HS-27A (cell line): Measurements from ENCODE around the gene MRPS2.

Experiments used
- DNase-seq: peaks from one replicate; pipeline ENCODE4 v3.0.0-alpha.2; 2012; ENCODE audit warnings: low read depth, missing footprints

The MRPS2 gene

DNA sequence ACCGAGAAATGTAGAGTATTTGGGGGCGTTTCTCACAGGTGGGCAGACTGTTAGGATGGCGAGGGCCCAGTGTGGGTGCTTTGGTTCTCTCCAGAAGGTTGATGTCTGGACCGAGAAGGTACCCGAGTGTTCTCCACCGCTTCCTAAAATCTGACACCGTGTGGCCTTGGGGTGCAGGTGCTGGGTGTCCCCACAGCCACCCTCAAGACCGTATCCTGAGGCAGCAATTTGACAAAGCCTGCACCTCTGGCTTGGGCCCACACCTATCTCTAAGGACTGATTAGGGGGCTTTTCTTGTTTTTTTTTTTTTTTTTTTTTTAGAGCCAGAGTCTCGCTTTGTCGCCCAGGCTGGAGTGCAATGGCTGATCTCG is 19.6 kb upstream of the MRPS2 start:
- no peak for DNase-seq

DNA sequence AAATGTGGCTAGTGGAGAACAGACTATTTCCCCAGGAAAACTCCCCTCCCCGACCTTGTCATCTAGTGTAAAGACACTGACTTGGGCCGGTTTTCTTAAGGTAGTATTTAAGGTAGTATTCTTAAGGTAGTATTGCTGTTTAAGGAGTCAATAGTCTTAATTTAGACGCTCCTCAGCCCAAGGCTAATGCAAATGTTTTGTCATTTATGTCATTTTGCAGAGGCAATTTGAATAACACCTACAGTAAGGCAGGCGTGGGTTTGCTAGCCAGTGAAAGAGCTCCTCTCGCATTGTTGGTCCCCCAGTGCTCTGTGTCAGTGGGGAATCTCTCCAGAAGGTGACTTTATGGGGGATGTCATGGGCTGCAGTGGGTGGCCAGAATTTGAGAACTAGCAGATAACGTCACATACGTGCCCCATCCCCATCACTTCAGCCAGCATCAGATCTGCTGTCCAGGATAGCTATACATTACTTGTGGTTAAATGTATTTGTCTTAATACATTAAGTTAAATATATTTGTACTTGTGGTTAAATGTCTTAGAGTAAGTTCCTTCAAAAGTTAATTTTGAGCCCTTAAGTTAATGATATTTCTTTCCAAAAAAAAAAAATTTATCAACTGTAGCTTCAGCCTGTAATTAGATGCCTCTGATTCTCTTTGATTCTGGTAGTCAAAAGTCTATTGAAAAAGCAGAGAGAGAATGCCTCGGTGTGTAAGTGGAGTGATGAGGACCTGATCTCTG is 18.3 kb upstream of the MRPS2 start:
- DNase-seq = no peak

DNA sequence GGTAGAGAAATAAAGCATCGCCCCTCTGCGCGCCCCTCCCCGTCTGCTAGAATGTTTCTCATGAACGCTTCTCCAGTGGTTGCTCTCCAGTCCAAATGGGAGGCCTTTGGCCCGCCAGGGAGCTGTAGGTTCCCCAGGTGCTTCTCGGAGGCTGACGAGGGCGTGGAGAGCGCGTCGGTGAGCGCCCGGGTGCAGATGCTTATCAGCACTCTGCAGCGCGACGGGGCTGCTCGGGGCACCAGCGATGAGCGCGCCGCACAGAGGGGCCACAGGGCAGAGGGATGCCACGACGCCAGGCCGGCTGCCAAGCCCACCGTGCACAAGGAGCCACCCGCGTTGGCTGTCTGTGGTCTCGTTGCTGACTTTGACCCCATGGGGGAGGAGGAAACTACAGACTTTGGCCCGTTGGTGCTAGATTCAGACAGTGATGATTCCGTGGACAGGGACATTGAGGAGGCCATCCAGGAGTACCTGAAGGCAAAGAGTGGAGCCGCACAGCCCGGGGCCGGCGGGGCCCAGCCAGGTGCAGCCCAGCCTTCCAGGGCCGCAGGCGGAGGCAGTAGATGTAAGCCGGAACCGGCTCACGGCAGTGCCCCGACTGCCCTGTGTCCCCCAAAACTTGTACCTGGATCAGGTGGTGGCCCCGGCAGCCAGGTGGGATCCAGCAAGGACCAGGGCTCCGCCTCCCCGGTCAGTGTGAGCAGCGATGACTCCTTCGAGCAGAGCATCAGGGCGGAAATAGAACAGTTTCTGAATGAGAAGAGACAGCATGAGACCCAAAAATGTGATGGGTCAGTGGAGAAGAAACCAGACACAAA is 15.8 kb upstream of the MRPS2 start:
- DNase-seq = no peak

DNA sequence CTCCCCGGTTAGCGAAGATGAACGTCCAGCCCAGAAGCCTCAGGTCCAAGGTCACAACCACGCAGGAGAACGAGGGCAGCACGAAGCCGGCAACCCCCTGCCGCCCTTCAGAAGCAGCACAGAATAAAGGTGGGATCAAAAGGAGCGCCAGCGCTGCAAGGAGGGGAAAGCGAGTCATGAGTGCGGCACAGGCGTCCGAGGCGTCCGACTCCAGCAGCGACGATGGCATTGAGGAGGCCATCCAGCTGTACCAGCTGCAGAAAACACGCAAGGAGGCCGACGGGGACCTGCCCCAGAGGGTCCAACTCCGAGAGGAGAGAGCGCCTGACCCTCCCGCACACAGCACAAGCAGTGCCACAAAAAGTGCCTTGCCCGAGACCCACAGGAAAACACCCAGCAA is 15.1 kb upstream of the MRPS2 start:
- DNase-seq = no peak

DNA sequence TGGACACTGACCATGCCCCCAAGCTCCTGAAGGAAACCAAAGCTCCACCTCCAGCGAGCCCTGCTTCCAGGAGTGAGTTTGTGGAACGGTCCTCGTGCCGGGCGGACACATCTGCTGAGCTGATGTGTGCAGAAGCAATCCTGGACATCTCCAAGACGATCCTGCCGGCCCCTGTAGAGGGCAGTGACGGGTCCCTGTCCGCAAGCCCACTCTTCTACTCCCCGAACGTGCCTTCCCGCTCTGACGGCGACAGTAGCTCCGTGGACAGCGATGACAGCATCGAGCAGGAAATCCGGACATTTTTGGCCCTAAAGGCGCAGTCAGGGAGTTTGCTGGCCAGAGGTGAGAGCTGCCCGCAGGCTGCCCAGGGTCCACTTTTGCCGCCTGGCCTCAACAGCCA is 14.7 kb upstream of the MRPS2 start:
- no peak for DNase-seq

DNA sequence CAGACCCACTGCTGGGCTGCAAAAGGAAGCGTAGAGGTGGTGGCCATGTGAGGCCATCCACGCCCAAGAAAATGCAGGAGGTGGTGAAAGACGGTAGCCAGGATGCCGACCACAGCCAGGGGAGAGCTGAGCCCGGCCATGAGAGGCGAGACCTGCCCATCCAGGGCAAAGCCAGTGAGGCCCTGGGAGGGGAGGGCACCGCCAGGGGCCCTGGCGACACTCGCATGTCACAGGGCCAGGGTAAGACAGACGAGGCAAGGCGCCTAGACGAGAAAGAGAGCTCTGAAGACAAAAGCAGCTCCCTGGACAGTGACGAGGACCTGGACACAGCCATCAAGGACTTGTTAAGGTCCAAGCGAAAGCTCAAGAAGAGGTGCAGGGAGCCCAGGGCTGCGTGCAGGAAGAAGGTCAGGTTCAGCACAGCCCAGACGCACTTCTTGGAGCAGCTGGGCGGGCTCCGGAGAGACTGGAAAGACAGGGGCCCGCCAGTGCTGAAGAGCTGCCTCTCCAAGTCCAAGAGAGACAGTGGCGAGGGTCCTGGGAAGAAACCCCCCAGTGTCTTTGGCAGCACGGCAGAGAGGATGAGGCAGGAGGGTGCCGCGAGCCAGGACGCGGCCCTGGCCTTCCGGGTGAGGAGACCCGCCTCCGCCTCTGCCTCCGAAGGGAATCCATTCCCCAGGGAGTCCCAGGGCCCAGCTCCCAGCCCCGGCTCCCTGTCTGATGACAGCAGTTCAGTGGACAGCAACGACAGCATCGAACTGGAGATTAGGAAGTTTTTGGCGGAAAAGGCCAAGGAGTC is 14.0 kb upstream of the MRPS2 start:
- no peak for DNase-seq

DNA sequence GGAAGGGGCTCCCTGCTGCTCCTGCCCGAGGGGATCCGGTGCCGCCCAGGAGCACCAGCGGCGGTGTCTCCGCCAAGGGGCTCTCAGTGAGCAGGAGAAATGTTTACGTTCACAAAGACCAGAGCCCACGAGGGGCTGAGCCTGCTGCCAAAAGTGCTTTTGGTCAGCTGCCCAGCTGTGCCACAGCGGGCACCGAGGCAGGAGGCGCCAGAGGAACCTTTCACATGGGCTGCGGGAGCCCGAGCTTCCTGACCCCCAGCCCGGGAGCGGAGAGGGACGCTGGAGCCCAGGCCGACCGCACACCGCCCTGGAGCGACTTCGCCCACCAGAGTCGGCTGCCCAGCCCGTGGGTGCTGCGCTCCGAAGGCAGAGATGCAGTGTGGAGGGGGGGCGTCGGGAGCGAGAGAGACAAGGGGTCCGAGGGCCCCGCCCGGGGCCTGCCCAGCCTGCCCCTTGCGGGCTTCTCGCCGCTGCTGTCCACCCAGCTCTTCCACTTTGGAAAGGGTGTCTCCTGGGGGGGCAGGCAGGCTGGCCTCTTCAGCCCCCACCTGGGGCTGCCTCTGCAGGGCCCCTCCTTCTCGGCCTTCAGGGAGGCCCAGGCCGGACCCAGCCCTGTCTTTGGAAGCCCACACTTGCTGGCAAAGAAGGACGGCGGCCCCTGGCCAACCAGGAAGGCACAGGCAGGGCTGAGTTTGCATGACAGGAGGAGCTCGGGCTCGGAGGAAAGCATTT is 13.0 kb upstream of the MRPS2 start:
- no peak for DNase-seq

DNA sequence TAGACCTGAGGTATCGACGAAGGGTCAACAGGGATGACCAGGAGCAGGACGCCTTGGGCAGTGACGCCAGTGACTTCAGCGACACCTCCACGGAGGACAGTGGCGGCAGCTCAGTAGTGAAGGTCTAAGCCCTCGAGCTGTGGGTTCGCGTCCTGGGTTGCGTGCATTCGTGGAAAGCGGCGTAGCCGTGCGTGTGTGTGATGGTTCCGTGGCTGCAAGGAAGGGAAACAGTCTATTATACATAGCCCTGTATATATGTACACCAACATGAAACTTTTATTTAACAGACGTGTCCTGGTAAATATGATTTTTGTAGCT is 12.5 kb upstream of the MRPS2 start:
- DNase-seq = no peak

DNA sequence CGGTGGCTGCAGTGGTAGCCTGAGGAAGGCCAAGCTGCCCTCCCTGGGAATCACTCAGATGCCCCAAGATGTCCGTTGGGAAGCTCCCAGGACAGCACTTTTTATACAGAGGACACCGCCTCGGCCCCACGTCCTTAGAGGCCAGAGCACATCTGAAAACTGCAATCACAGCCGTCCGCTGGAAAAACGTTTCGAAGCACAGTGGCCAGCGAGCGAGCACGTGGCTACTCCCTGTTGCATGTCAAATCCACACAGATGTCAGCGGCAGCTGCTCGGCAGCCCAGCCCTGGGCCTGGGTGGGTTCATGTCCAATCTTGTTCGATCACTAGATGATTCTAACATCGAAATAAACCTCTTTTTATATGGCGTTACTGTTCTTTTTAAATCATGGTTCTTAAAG is 12.0 kb upstream of the MRPS2 start:
- DNase-seq = no peak

DNA sequence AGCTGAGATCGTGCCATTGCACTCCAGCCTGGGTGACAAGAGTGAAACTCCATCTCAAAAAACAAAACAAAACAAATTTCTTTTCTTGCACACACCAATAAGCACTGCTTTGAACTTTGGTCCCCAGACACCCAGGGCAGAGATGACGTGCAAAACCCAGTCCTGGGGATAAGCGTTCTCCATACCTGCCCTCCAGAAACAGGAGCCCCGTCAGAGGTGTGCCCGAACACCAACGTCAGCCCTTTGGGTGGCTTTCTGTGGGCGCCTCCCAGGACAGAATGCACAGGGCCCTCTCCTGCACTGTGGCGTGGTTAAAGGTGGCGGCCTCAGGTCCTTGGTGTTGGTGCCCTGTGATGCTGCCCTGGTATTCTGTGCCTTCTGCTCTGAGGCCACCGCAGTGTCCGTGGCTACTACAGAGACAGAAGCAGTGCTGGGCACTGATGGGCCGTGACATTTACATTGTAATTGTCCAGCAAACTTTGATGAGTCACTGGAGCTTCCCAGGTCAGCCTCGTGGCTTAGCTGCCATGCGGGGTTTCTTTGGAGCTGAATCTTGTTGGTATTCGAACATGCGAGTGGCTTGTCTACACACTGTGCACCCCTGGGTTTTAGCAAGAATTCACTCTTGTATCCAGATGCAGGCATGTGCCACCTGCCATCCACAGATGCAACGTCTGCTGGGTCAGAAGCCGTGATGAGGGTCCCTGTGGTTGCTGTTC is 11.1 kb upstream of the MRPS2 start:
- no peak for DNase-seq

DNA sequence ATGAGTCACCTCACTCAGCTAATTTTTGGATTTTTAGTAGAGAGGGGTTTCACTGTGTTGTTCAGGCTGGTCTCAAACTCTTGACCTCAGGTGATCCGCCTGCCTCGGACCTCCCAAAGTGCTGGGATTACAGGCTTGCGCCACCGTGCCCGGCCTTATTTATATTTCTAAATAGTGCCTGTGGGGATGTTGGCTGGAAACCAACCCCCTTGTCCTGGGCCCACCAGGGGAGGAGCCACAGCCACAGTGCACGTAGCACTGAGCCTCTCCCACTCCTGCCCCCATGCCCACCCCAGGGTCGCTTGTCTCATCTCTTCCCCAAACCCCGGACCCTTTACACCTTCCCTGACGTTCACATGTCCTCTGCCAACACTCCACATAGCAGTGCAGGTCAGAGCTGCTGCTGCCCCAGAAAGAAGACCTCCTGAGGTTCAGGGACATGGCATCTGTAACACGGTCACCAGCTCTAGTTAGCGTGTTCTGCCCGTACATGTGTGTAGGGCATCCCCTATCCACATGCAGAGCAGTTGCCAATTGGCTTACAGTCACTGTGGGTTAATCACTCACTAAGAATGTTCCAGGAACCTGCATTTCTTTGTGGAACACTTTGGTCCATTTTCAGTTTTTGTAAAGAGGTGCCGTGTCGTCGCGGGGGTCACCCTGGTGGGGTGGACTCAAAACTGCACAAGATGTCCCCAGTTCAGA is 10.2 kb upstream of the MRPS2 start:
- no peak for DNase-seq

DNA sequence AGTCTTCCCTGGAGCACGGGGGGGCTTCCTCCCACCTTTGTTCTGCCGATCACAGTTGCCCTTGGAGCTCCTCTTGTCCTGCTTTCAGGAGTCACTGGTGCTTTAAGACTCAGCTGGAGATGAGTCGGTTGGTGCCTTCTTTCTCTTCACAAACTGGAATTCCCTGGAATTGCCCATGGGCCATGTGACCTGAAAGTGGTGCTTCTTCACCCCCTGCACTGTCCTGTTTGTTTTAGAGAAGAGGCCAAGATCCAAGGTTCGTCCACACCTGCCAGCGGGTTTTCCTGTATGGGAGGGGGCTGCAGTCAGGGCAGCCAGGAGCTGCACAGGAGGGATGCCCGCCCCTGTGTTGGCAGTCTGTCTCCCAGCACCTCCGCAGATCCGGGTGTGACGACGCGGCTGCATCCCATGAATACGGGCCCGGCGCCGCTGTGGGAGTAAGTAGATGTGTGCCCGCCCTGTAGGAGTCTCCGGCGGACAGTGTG is 9.5 kb upstream of the MRPS2 start:
- no peak for DNase-seq

DNA sequence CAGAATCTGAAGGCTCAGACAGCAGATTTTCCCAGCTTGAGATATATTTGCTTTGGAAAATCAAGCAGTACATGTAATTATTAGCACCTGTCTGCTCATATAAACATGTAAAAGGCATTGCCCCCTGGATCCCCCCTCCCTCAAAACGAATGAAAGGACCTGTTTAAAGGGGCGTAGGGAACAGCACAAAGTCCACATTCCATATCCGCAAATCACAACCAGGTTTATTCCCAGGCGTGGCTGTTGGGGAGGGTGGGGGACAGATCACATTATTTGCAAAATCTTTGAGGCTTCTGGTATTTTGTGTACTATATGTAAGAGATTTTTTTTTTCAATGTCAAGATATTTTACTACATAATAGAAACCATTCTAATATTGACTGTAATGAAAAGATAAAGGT is 8.7 kb upstream of the MRPS2 start:
- no peak for DNase-seq

DNA sequence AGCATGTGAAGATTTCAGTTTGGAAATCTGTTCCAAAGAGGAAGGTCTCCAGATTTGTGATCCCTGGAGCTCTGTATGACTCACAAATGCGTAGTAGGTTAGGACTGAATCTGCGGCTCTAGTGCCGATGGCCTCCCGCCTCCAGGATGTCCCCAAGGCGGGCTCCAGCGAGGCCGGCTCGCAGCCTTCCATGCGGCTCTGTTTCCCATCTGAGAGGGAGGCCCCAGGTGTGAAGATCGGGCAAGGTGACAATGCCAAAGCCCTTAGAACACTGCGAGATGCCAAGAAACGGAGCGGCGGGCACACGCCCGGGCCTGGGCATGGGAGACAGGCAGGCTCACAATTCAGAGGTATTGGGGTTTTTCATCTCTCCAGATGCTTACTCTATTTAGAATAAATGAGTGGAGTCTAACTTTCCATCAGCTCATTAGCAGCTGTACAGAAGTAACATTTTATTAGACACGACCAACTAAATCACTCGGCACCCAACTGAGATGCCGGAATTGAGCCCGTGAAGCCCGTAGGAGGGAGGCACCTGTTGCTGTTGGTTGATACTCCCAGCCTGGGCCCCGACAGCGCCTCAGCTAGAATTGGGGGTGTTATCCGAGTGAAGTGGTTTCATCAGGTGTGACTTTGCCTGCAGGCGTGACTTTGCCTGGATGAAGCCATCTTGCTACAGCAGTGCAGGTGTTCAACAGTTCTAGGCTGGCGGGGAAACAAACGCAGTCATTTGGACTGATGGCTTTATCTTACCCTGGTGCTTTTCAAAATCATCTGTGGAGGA is 7.4 kb upstream of the MRPS2 start:
- no peak for DNase-seq

DNA sequence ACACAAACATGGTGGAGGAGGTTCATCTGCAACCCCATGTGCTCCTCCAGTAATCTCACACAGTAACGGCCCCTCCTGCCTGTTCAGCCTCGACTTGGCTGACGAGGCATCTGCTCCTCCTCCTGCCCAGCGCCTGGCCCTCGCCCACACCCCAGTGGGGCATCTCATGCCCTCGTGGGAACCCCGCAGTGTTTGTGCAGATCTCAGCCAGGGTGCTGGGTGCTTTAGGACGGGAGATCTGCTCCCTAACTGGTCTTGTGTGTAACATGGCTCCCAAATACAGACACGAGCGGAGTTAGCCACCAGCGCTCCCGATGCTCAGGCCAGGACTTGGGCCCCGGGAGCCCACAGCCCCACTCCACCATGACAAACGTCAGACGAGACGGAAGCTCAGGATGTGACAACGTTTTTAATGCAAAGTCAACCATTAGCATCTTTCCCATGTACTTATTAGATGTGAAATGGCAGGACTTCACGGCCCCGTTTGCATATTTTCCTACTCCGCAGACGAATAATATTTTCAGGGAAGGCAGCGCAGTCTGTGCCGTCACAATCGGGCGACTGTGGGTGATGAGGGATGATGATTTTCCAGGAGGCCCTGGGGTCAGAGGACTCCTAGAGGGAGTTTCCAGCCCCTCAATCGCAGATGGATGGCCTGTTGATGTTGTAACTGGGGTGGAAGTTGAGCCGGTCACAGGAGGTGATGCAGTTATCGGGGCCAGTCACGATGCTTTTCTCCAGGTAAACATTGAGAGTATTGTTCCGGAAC is 5.5 kb upstream of the MRPS2 start:
- DNase-seq = no peak

DNA sequence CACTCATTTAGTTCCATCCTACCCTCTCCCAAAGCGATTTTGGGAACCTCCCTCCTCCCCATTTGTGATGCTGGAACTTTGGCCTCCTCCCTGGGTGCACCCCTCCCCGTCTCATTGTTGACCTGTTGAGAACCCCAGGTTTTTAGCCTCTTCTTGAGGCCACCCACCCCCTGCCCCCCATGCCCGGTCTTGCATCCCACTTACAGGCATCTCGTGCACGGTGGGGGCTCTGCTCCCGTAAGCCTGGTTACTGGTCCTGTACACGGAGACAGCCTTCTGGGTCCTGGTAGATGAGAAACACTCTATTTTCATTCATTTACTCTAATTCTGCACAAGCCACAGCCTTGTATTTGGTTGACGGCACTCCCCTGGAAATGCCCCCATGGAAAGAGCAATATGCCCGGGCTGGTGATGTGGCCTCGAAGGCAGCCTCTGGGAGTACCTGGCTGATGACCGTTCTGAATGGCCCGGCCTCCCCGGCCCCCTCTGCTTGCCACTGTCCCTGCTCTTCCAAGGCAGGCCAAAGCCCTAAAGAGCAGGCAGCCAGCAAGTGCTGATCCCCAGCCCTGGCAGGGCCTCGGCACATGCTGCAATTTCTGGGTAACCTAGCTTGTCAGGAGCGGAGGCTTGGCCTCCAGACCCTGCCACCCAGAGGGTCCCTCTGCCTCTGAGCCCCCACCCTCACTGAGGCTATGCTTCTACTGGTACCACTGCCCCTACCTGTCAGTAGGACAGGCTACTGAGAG is 1.9 kb upstream of the MRPS2 start:
- DNase-seq = no peak

DNA sequence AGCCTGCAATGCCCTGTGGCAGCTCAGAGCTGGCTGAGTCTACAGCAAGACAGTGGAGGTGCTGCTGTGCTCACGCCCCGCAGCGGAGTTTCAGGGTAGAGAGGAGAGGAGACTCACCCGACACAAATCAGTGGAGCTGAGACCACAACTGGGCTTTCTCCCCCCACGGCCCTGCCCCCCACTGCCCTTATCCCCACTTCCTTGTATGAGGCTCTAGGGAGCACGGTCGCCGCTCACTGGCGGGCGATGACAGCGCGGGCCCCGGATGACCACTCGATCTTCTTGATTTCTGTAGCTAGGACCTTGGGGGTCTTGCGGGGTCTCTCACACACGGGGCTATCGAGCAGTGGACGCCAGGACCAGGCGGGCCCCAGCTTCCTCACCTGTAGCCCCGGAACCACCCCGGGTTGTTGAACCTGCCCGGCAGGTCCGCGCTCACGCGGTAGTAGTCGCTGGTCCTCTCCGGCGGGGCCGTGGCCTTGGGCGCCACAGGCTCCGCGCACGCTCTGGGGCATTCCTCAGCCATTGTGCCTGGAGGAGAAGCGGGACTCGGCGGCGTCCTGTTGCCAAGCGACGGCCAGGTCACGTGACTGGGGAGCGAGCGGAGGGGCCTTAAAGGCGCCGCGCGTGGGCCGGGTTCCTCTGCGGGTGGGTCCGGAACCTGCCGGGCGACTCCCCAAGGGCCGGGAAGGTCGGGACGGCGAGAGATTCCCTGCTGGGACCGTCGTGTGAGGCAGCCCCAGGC is 984 bp upstream of the MRPS2 start:
- DNase-seq = no peak

DNA sequence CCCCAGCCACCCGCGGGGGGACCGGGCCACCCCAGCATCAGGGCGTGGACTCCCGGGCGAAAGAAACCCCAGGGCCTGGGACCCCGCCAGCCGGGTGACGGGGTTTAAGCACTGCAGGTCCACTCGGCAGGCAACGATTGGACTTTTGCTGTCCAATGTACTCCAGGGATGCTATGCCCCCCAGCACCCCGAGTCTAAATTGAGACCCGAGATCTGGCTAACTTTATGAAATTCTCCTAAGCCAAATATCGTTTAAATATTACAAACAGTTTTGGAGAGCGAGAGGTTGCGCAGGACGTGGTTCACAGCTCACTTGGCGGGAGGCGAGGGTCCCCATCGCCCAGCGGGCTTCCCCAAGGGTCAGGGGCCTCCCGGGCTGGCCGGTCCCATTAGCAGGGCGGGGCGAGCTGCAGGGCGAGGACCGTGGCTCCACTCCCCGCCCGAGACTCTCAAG is 384 bp upstream of the MRPS2 start:
- no peak for DNase-seq
